HL-60 (cell line): ENCODE measurements around the gene MYOCD.

ENCODE experiments used
- GABPA ChIP-seq: IDR thresholded peaks from 2 replicates; pipeline ENCODE4 v1.6.1; 2012; ENCODE audit warnings: low read depth
- POLR2AphosphoS5 ChIP-seq: IDR thresholded peaks from 2 replicates; pipeline ENCODE4 v1.6.1; 2012; ENCODE audit warnings: low read depth
- TF ChIP-seq, protein P1 (sequence below): IDR thresholded peaks from one replicate; pipeline ENCODE4 v1.5.1; 2011; ENCODE audit warnings: low read length, control low read depth, inconsistent platforms; ENCODE audit not compliant: insufficient read depth
- TF ChIP-seq, protein P2 (sequence below): IDR thresholded peaks from 2 replicates; pipeline ENCODE4 v1.6.1; 2012; ENCODE audit warnings: low read depth; ENCODE audit not compliant: insufficient replicate concordance

DNA sequence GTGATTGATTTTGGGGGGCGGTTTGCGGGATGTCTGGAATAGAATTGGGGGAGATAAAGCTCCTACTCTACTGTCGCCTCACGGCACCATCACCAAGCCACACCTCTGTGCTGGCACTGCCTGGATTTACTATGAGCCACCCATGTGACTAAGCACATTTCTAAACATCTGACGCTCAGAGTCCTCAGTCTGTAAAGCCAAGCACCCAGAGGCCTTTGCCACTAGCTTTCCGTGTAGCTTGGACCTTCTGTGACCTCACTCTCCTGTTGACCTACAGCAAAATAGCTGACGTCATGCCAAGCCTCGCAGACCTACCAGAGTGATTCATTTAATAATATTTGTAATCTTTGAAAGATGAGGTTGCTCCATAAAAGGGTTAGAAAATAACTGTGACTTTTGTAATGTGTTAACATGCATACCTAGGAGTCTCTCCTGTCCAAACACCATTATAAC, 38.5 kb upstream of the MYOCD start:
- TF ChIP-seq, protein P1, sequence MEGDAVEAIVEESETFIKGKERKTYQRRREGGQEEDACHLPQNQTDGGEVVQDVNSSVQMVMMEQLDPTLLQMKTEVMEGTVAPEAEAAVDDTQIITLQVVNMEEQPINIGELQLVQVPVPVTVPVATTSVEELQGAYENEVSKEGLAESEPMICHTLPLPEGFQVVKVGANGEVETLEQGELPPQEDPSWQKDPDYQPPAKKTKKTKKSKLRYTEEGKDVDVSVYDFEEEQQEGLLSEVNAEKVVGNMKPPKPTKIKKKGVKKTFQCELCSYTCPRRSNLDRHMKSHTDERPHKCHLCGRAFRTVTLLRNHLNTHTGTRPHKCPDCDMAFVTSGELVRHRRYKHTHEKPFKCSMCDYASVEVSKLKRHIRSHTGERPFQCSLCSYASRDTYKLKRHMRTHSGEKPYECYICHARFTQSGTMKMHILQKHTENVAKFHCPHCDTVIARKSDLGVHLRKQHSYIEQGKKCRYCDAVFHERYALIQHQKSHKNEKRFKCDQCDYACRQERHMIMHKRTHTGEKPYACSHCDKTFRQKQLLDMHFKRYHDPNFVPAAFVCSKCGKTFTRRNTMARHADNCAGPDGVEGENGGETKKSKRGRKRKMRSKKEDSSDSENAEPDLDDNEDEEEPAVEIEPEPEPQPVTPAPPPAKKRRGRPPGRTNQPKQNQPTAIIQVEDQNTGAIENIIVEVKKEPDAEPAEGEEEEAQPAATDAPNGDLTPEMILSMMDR = no peak
- TF ChIP-seq POLR2AphosphoS5 (no peak), GABPA (no peak)
- TF ChIP-seq, protein P2, sequence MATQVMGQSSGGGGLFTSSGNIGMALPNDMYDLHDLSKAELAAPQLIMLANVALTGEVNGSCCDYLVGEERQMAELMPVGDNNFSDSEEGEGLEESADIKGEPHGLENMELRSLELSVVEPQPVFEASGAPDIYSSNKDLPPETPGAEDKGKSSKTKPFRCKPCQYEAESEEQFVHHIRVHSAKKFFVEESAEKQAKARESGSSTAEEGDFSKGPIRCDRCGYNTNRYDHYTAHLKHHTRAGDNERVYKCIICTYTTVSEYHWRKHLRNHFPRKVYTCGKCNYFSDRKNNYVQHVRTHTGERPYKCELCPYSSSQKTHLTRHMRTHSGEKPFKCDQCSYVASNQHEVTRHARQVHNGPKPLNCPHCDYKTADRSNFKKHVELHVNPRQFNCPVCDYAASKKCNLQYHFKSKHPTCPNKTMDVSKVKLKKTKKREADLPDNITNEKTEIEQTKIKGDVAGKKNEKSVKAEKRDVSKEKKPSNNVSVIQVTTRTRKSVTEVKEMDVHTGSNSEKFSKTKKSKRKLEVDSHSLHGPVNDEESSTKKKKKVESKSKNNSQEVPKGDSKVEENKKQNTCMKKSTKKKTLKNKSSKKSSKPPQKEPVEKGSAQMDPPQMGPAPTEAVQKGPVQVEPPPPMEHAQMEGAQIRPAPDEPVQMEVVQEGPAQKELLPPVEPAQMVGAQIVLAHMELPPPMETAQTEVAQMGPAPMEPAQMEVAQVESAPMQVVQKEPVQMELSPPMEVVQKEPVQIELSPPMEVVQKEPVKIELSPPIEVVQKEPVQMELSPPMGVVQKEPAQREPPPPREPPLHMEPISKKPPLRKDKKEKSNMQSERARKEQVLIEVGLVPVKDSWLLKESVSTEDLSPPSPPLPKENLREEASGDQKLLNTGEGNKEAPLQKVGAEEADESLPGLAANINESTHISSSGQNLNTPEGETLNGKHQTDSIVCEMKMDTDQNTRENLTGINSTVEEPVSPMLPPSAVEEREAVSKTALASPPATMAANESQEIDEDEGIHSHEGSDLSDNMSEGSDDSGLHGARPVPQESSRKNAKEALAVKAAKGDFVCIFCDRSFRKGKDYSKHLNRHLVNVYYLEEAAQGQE = no peak
